HepG2 (cell line): ENCODE data around the gene LZTFL1. TPM values are rescaled to one million over a fixed set of nuclear protein-coding genes. Genes with fewer than 3 reads are reported as not detected.

Source experiments
- ATAC-seq: fragments of 200-7000 bp; cut with Tn5 transposase; 3 replicates; pipeline ENCODE4 v1.9.1; 2020; ENCODE audit warnings: mild to moderate bottlenecking, moderate library complexity
- BruUV-seq: library from RNA; stranded (reverse); fragments of 400-500 nt; replicated peaks from 2 replicates; lab custom pipeline; 2021; lab: Mats Ljungman, UMichigan
- CTCF ChIA-PET: fragments of 300-600 bp; formaldehyde crosslinking; extraction: SDS; loops from one replicate; lab custom pipeline; 2021; ENCODE audit warnings: low total read pairs, inconsistent platforms, low intra/inter-chr PET ratio; lab: Yijun Ruan, JAX
- POLR2A ChIA-PET: fragments of 350-600 bp; sonication (Branson Sonifier 250); formaldehyde crosslinking; loops from one replicate; lab custom pipeline; 2020; ENCODE audit warnings: antibody characterized with exemption, inconsistent platforms; lab: Yijun Ruan, JAX
- DNase-seq: peaks from one replicate; pipeline ENCODE4 v3.0.0-alpha.2; 2015; ENCODE audit warnings: low spot score
- FAIRE-seq: peaks from 3 replicates; lab custom pipeline; 2011; peaks lifted over from hg19 to GRCh38; lab: Jason Lieb, UNC
- H2AFZ ChIP-seq: one replicate; pipeline ENCODE4 v1.6.1; 2011; ENCODE audit warnings: low read length, inconsistent platforms
- H3K27ac ChIP-seq: fragments of 300-600 bp; 3 replicates; pipeline ENCODE4 v1.8.0; 2011; ENCODE audit warnings: mixed run types, mild to moderate bottlenecking, mixed read lengths, low read length, inconsistent platforms; ENCODE audit not compliant: insufficient read depth; ENCODE audit errors: extremely low read length
- H3K27me3 ChIP-seq, 2 experiments: fragments of 200-600 bp in 1 of 2; 2 replicates in 1 of 2; 3 replicates in 1 of 2; pipeline versions ENCODE4 v1.6.0 to v1.8.0; 2011; ENCODE audit warnings: low read length in 2 of 2, mild to moderate bottlenecking in 2 of 2, moderate library complexity in 2 of 2, inconsistent platforms in 1 of 2; ENCODE audit not compliant: insufficient read depth in 2 of 2, control insufficient read depth in 1 of 2
- H3K36me3 ChIP-seq, 2 experiments: fragments of 200-600 bp in 1 of 2; replicated peaks in 1 of 2; 2 replicates in 1 of 2; 3 replicates in 1 of 2; pipeline versions ENCODE4 v1.5.1 to v1.8.0; 2011; ENCODE audit warnings: low read length in 2 of 2, inconsistent platforms in 1 of 2; ENCODE audit not compliant: insufficient read depth in 2 of 2, control insufficient read depth in 1 of 2
- H3K4me1 ChIP-seq: 2 replicates; pipeline ENCODE4 v1.5.1; 2012; ENCODE audit warnings: low read length, inconsistent platforms; ENCODE audit not compliant: insufficient read depth
- H3K4me2 ChIP-seq: 2 replicates; pipeline ENCODE4 v1.6.0; 2011; ENCODE audit warnings: low read depth, low read length, inconsistent platforms
- H3K4me3 ChIP-seq, 3 experiments: fragments of 200-600 bp in 1 of 3; sonication (generic), shearing (Covaris generic) in 1 of 3; replicated peaks in 1 of 3; 2 replicates each; pipeline ENCODE4 v1.5.1; 2011 to 2016; ENCODE audit warnings: low read length in 3 of 3, inconsistent platforms in 2 of 3, low read depth in 2 of 3, mild to moderate bottlenecking in 2 of 3, control low read depth in 1 of 3, mixed read lengths in 1 of 3; ENCODE audit not compliant: insufficient read depth in 1 of 3
- H3K79me2 ChIP-seq: one replicate; pipeline ENCODE4 v1.6.1; 2011; ENCODE audit warnings: low read length, inconsistent platforms; ENCODE audit not compliant: insufficient read depth
- H3K9ac ChIP-seq: 2 replicates; pipeline ENCODE4 v1.6.0; 2011; ENCODE audit warnings: mild to moderate bottlenecking, low read depth, low read length, inconsistent platforms; ENCODE audit not compliant: insufficient read depth
- H3K9me3 ChIP-seq: 2 replicates; pipeline ENCODE4 v1.5.1; 2012; ENCODE audit warnings: mild to moderate bottlenecking, low read length
- H4K20me1 ChIP-seq: 2 replicates; pipeline ENCODE4 v1.6.0; 2011; ENCODE audit warnings: inconsistent platforms, mild to moderate bottlenecking, low read length, moderate library complexity; ENCODE audit not compliant: insufficient read depth
- HNRNPL ChIP-seq: fragments of 200-400 bp; formaldehyde crosslinking; IDR thresholded peaks from 2 replicates; pipeline ENCODE4 v1.6.1; 2017; ENCODE audit warnings: mild to moderate bottlenecking, low read depth, low read length
- NRL ChIP-seq: sonication (generic); formaldehyde crosslinking; IDR thresholded peaks from 2 replicates; pipeline ENCODE4 v1.5.0; 2020; ENCODE audit warnings: missing genetic modification reagents, mild to moderate bottlenecking, moderate library complexity, borderline replicate concordance
- ZNF326 ChIP-seq: sonication (generic); formaldehyde crosslinking; IDR thresholded peaks from 2 replicates; pipeline ENCODE4 v1.4.0; 2020; ENCODE audit warnings: missing genetic modification reagents, borderline replicate concordance
- ZNF629 ChIP-seq: sonication (generic); formaldehyde crosslinking; conservative IDR thresholded peaks from 2 replicates; pipeline ENCODE4 v1.5.0; 2020; ENCODE audit warnings: missing genetic modification reagents
- WGBS: methylation state at CpG from one replicate; pipeline ENCODE4 v1.1.6; 2017; ENCODE audit warnings: low lambda C conversion rate; 5-methylcytosine and 5-hydroxymethylcytosine counted together
- in situ Hi-C: cut with HindIII; loops from 2 replicates; pipeline ENCODE4 v1.10.0; 2017; ENCODE audit warnings: low pct_unique_long_range_greater_than_20kb; ENCODE audit not compliant: extremely low pct_ligation_motif_present
- intact Hi-C: fragments of 100-400 bp; cut with micrococcal nuclease; formaldehyde crosslinking; loops from one replicate; pipeline ENCODE4 v1.10.0; 2022; ENCODE audit not compliant: unreplicated experiment
- polyA plus RNA-seq, 8 experiments: library from polyadenylated mRNA; depleted of rRNA in 3 of 8; stranded (reverse) in 7 of 8; unstranded in 1 of 8; fragments of >200 nt; fragmentation: Illumina TruSeq in 4 of 8; extraction: Trizol in 4 of 8; gene quantifications; 2 replicates each; pipeline versions ENCODE4 v1.2.1 to v1.2.3, GENCODE V29; 2011 to 2016; ENCODE audit warnings: low read depth in 4 of 8, missing spikeins in 1 of 8, mixed read lengths in 1 of 8; ENCODE audit not compliant: insufficient read depth in 1 of 8
- total RNA-seq, 5 experiments: library from RNA; depleted of rRNA; stranded (reverse); fragments of >200 nt; fragmentation: Illumina TruSeq; extraction: Trizol; gene quantifications; 2 replicates each; pipeline ENCODE4 v1.2.3, GENCODE V29; 2016; ENCODE audit warnings: low read depth in 1 of 5
- TF ChIP-seq, protein P1 (sequence below): sonication (generic); formaldehyde crosslinking; IDR thresholded peaks from 2 replicates; pipeline ENCODE4 v1.4.0; 2020; ENCODE audit warnings: mild to moderate bottlenecking, missing genetic modification reagents
- TF ChIP-seq, protein P2 (sequence below), 2 experiments: IDR thresholded peaks; 2 replicates each; pipeline ENCODE4 v1.6.1; 2011 to 2012; ENCODE audit warnings: low read length in 2 of 2, borderline replicate concordance in 1 of 2, low read depth in 1 of 2, mild to moderate bottlenecking in 1 of 2, moderate library complexity in 1 of 2
- TF ChIP-seq, protein P3 (sequence below): sonication (generic); formaldehyde crosslinking; IDR thresholded peaks from 2 replicates; pipeline ENCODE4 v1.4.0; 2020; ENCODE audit warnings: mild to moderate bottlenecking, missing genetic modification reagents
- TF ChIP-seq, protein P4 (sequence below): sonication (generic); formaldehyde crosslinking; IDR thresholded peaks from 2 replicates; pipeline ENCODE4 v1.9.0; 2021; ENCODE audit warnings: mild to moderate bottlenecking, missing genetic modification reagents

The LZTFL1 gene
- total and polyA plus RNA-seq, 2 of the 13 experiments (the other 11 are each of a cell fraction or from before 2014, with no cell fraction given), result 16.6 to 17.2 TPM

GRCh38 chr3:45868213-45868612, 26.3 kb upstream of the LZTFL1 start:
- Histone ChIP-seq H4K20me1 (no peaks in the 10 kb centered on the region), H3K79me2 (no peaks in the 10 kb centered on the region), H3K36me3 (no peaks in the 10 kb centered on the region), H3K9me3 (no peaks in the 10 kb centered on the region), H3K9ac (no peak overlapping the region), H2AFZ (no peak overlapping the region), H3K27ac (no peak overlapping the region), H3K4me3 (no peak overlapping the region), H3K4me2 (no peak overlapping the region), H3K27me3 (no peaks in the 10 kb centered on the region; a peak in 1 of 5 replicates), H3K4me1 (no peaks in the 10 kb centered on the region)
- intact Hi-C loops (no loop called here), in situ Hi-C loops (no loop called here)
- no peak for TF ChIP-seq NRL (CRISPR knock-in tag)
- TF ChIP-seq, protein P1, sequence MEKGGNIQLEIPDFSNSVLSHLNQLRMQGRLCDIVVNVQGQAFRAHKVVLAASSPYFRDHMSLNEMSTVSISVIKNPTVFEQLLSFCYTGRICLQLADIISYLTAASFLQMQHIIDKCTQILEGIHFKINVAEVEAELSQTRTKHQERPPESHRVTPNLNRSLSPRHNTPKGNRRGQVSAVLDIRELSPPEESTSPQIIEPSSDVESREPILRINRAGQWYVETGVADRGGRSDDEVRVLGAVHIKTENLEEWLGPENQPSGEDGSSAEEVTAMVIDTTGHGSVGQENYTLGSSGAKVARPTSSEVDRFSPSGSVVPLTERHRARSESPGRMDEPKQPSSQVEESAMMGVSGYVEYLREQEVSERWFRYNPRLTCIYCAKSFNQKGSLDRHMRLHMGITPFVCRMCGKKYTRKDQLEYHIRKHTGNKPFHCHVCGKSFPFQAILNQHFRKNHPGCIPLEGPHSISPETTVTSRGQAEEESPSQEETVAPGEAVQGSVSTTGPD, result no peak
- TF ChIP-seq HNRNPL, result no peak
- TF ChIP-seq ZNF326 (CRISPR knock-in tag), result no peak
- TF ChIP-seq, protein P2, sequence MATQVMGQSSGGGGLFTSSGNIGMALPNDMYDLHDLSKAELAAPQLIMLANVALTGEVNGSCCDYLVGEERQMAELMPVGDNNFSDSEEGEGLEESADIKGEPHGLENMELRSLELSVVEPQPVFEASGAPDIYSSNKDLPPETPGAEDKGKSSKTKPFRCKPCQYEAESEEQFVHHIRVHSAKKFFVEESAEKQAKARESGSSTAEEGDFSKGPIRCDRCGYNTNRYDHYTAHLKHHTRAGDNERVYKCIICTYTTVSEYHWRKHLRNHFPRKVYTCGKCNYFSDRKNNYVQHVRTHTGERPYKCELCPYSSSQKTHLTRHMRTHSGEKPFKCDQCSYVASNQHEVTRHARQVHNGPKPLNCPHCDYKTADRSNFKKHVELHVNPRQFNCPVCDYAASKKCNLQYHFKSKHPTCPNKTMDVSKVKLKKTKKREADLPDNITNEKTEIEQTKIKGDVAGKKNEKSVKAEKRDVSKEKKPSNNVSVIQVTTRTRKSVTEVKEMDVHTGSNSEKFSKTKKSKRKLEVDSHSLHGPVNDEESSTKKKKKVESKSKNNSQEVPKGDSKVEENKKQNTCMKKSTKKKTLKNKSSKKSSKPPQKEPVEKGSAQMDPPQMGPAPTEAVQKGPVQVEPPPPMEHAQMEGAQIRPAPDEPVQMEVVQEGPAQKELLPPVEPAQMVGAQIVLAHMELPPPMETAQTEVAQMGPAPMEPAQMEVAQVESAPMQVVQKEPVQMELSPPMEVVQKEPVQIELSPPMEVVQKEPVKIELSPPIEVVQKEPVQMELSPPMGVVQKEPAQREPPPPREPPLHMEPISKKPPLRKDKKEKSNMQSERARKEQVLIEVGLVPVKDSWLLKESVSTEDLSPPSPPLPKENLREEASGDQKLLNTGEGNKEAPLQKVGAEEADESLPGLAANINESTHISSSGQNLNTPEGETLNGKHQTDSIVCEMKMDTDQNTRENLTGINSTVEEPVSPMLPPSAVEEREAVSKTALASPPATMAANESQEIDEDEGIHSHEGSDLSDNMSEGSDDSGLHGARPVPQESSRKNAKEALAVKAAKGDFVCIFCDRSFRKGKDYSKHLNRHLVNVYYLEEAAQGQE (IDR thresholded peaks at IDR 0.05; ENCODE audit: borderline replicate concordance in 1 of 2, low read depth in 1 of 2, low read length in 2 of 2), result no peak
- TF ChIP-seq, protein P3, sequence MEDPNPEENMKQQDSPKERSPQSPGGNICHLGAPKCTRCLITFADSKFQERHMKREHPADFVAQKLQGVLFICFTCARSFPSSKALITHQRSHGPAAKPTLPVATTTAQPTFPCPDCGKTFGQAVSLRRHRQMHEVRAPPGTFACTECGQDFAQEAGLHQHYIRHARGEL (CRISPR knock-in tag), result no peak
- no peak for TF ChIP-seq ZNF629 (CRISPR knock-in tag)
- TF ChIP-seq, protein P4, sequence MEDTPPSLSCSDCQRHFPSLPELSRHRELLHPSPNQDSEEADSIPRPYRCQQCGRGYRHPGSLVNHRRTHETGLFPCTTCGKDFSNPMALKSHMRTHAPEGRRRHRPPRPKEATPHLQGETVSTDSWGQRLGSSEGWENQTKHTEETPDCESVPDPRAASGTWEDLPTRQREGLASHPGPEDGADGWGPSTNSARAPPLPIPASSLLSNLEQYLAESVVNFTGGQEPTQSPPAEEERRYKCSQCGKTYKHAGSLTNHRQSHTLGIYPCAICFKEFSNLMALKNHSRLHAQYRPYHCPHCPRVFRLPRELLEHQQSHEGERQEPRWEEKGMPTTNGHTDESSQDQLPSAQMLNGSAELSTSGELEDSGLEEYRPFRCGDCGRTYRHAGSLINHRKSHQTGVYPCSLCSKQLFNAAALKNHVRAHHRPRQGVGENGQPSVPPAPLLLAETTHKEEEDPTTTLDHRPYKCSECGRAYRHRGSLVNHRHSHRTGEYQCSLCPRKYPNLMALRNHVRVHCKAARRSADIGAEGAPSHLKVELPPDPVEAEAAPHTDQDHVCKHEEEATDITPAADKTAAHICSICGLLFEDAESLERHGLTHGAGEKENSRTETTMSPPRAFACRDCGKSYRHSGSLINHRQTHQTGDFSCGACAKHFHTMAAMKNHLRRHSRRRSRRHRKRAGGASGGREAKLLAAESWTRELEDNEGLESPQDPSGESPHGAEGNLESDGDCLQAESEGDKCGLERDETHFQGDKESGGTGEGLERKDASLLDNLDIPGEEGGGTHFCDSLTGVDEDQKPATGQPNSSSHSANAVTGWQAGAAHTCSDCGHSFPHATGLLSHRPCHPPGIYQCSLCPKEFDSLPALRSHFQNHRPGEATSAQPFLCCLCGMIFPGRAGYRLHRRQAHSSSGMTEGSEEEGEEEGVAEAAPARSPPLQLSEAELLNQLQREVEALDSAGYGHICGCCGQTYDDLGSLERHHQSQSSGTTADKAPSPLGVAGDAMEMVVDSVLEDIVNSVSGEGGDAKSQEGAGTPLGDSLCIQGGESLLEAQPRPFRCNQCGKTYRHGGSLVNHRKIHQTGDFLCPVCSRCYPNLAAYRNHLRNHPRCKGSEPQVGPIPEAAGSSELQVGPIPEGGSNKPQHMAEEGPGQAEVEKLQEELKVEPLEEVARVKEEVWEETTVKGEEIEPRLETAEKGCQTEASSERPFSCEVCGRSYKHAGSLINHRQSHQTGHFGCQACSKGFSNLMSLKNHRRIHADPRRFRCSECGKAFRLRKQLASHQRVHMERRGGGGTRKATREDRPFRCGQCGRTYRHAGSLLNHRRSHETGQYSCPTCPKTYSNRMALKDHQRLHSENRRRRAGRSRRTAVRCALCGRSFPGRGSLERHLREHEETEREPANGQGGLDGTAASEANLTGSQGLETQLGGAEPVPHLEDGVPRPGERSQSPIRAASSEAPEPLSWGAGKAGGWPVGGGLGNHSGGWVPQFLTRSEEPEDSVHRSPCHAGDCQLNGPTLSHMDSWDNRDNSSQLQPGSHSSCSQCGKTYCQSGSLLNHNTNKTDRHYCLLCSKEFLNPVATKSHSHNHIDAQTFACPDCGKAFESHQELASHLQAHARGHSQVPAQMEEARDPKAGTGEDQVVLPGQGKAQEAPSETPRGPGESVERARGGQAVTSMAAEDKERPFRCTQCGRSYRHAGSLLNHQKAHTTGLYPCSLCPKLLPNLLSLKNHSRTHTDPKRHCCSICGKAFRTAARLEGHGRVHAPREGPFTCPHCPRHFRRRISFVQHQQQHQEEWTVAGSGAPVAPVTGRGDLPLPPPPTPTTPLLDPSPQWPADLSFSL (CRISPR knock-in tag), result no peak
- ATAC-seq, result no peak
- no TSS peak for BruUV-seq
- no peak for DNase-seq
- POLR2A ChIA-PET, result no interaction called here
- no peak for FAIRE-seq
- WGBS, result 54% methylated on average over 2 of the region's 2 CpGs
- CTCF ChIA-PET, result no interaction called here
